IMR-90 (cell line): ENCODE data around the gene PPM1L.

Experiments
- CTCF ChIP-seq: conservative IDR thresholded peaks from 2 replicates; pipeline ENCODE4 v1.5.1; 2012; ENCODE audit warnings: mild to moderate bottlenecking, low read depth, low read length, improper control_type of control experiment
- FOS ChIP-seq: fragments of 150-350 bp; IDR thresholded peaks from 2 replicates; pipeline ENCODE4 v1.6.1; 2016; ENCODE audit warnings: low read depth, low read length
- MAFK ChIP-seq: IDR thresholded peaks from 2 replicates; pipeline ENCODE4 v1.6.1; 2012; ENCODE audit warnings: low read depth, low read length, improper control_type of control experiment
- MXI1 ChIP-seq: IDR thresholded peaks from 2 replicates; pipeline ENCODE4 v1.6.1; 2012; ENCODE audit warnings: low read depth, mild to moderate bottlenecking, low read length, moderate library complexity, borderline replicate concordance
- NFE2L2 ChIP-seq: fragments of 150-350 bp; IDR thresholded peaks from 2 replicates; pipeline ENCODE4 v1.6.1; 2016; ENCODE audit warnings: low read depth, mild to moderate bottlenecking, low read length
- POLR2A ChIP-seq: IDR thresholded peaks from 2 replicates; pipeline ENCODE4 v1.6.1; 2012; ENCODE audit warnings: mild to moderate bottlenecking, low read depth, low read length
- RAD21 ChIP-seq: IDR thresholded peaks from 2 replicates; pipeline ENCODE4 v1.6.1; 2012; ENCODE audit warnings: low read length, improper control_type of control experiment
- RCOR1 ChIP-seq: IDR thresholded peaks from 2 replicates; pipeline ENCODE4 v1.6.1; 2012; ENCODE audit warnings: mild to moderate bottlenecking, low read length, improper control_type of control experiment; ENCODE audit not compliant: insufficient replicate concordance
- RFX5 ChIP-seq: IDR thresholded peaks from 2 replicates; pipeline ENCODE4 v1.8.0; 2012; ENCODE audit warnings: low read depth, mild to moderate bottlenecking, low read length, moderate library complexity

- no peak for TF ChIP-seq CTCF
- TF ChIP-seq POLR2A, result no peak
- no peak for TF ChIP-seq RCOR1
- TF ChIP-seq MXI1, result no peak
- TF ChIP-seq RFX5, result no peak
- no peak for TF ChIP-seq RAD21
- no peak for TF ChIP-seq NFE2L2
- TF ChIP-seq FOS, result no peak
- TF ChIP-seq MAFK, result no peak
These were observed 286.0 kb downstream of the PPM1L start for GRCh38 chr3:161042023-161042501.
